ENCODE data around the gene ZC3H18. TPM values are rescaled to one million over a fixed set of nuclear protein-coding genes. Genes with fewer than 3 reads are reported as not detected.
A peak's percentile ranks its signal among the peaks of the same experiment; 100 is the strongest.

The ZC3H18 gene
- total RNA-seq, 6 experiments from 2014 or later, result 8.7 to 22.8 (median 16.4) TPM

GRCh38 chr16:88651276-88651988 lies 81.2 kb downstream of the ZC3H18 start:
- Histone ChIP-seq H3K9me3 (no peaks in the 10 kb centered on the region), H3K27me3 (no peaks in the 10 kb centered on the region), H3K36me3 (peaks cover 0 to 31% (median 0%) of the 10 kb centered on the region in 4 donors), H3K27ac (peak overlapping the region; percentile 50 to 92 (median 72)), H3K4me3 (peak overlapping the region; percentile 55 to 63 (median 61)), H3K4me1 (no peaks in the 10 kb centered on the region)
- TF ChIP-seq, protein P1, sequence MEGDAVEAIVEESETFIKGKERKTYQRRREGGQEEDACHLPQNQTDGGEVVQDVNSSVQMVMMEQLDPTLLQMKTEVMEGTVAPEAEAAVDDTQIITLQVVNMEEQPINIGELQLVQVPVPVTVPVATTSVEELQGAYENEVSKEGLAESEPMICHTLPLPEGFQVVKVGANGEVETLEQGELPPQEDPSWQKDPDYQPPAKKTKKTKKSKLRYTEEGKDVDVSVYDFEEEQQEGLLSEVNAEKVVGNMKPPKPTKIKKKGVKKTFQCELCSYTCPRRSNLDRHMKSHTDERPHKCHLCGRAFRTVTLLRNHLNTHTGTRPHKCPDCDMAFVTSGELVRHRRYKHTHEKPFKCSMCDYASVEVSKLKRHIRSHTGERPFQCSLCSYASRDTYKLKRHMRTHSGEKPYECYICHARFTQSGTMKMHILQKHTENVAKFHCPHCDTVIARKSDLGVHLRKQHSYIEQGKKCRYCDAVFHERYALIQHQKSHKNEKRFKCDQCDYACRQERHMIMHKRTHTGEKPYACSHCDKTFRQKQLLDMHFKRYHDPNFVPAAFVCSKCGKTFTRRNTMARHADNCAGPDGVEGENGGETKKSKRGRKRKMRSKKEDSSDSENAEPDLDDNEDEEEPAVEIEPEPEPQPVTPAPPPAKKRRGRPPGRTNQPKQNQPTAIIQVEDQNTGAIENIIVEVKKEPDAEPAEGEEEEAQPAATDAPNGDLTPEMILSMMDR (IDR thresholded peaks at IDR 0.05), result no peak
- TF ChIP-seq POLR2A (IDR thresholded peaks at IDR 0.05), result no peak
- peak; percentile 66 to 77 (median 75) for ATAC-seq
- peak; percentile 73 to 84 (median 81) for DNase-seq
- WGBS (ENCODE audit: insufficient coverage, low coverage, low lambda C conversion rate, missing lambda C conversion rate), result no CpG with 5 or more reads among the region's 24 CpGs
- intact Hi-C loops (cut with DNase I), result no loop called here

- WGBS (ENCODE audit: insufficient coverage, low coverage, low lambda C conversion rate, missing lambda C conversion rate), result no CpG with 5 or more reads among the region's 29 CpGs
- intact Hi-C loops (cut with DNase I), result no loop called here
- DNase-seq, result peak in 1 of 3 donors; percentile 60
- Histone ChIP-seq H3K36me3 (peaks cover 0 to 31% (median 0%) of the 10 kb centered on the region in 4 donors), H3K4me1 (no peaks in the 10 kb centered on the region), H3K4me3 (no peak overlapping the region), H3K27ac (peak overlapping the region; percentile 50 to 92 (median 72)), H3K27me3 (no peaks in the 10 kb centered on the region), H3K9me3 (no peaks in the 10 kb centered on the region)
- no peak for ATAC-seq
- TF ChIP-seq POLR2A (IDR thresholded peaks at IDR 0.05), result no peak
- TF ChIP-seq, protein P1 (IDR thresholded peaks at IDR 0.05), result no peak
These were observed 82.0 kb downstream of the ZC3H18 start for GRCh38 chr16:88651989-88652761.

GRCh38 chr16:88652762-88653063 lies 82.5 kb downstream of the ZC3H18 start:
- H3K4me1 ChIP-seq, result no peaks in the 10 kb centered on the region
- no CpG with 5 or more reads among the region's 8 CpGs for WGBS (ENCODE audit: insufficient coverage, low coverage, low lambda C conversion rate, missing lambda C conversion rate)
- no peaks in the 10 kb centered on the region for H3K9me3 ChIP-seq
- H3K27ac ChIP-seq, result no peak overlapping the region
- no peak for TF ChIP-seq POLR2A (IDR thresholded peaks at IDR 0.05)
- TF ChIP-seq, protein P1 (IDR thresholded peaks at IDR 0.05), result no peak
- no peak for DNase-seq
- no peak overlapping the region for H3K4me3 ChIP-seq
- no peak for ATAC-seq
- no peaks in the 10 kb centered on the region for H3K27me3 ChIP-seq
- intact Hi-C loops (cut with DNase I), result no loop called here
- H3K36me3 ChIP-seq, result peaks cover 0 to 31% (median 0%) of the 10 kb centered on the region in 4 donors

- Histone ChIP-seq H3K4me1 (no peaks in the 10 kb centered on the region), H3K27ac (no peak overlapping the region), H3K9me3 (no peaks in the 10 kb centered on the region), H3K36me3 (peaks cover 0 to 34% (median 0%) of the 10 kb centered on the region in 4 donors), H3K27me3 (no peaks in the 10 kb centered on the region), H3K4me3 (no peak overlapping the region)
- no peak for TF ChIP-seq POLR2A (IDR thresholded peaks at IDR 0.05)
- TF ChIP-seq, protein P1 (IDR thresholded peaks at IDR 0.05), result no peak
- intact Hi-C loops (cut with DNase I), result no loop called here
- WGBS (ENCODE audit: insufficient coverage, low coverage, low lambda C conversion rate, missing lambda C conversion rate), result 90% methylated on average over 2 of the region's 13 CpGs
- no peak for DNase-seq
- no peak for ATAC-seq
These were observed 82.9 kb downstream of the ZC3H18 start for GRCh38 chr16:88653101-88653500.

All from right lobe of liver (tissue), 6 donors.